Endothelial cell of umbilical vein (primary cell): ENCODE measurements around the gene ARSB. TPM values are rescaled to one million over a fixed set of nuclear protein-coding genes. Genes with fewer than 3 reads are reported as not detected.

Source experiments
- BruUV-seq: library from RNA; stranded (reverse); fragments of 400-500 nt; replicated peaks from 2 replicates; lab custom pipeline; 2021; lab: Mats Ljungman, UMichigan
- CTCF ChIA-PET: fragments of 300-600, 350-600 bp; sonication (Branson Sonifier 250); formaldehyde crosslinking; loops from one replicate; lab custom pipeline; 2021; ENCODE audit warnings: antibody characterized with exemption, inconsistent platforms; lab: Charles Lee
- POLR2A ChIA-PET: fragments of 300-600, 350-600 bp; sonication (Branson Sonifier 250); formaldehyde crosslinking; loops from one replicate; lab custom pipeline; 2021; ENCODE audit warnings: antibody characterized with exemption, inconsistent platforms; lab: Charles Lee
- DNase-seq: peaks from one replicate; pipeline ENCODE4 v3.0.0-alpha.2; 2011; ENCODE audit warnings: low read depth, low spot score
- FAIRE-seq: peaks from 2 replicates; lab custom pipeline; 2011; peaks lifted over from hg19 to GRCh38; lab: Jason Lieb, UNC
- H2AFZ ChIP-seq: 2 replicates; pipeline ENCODE4 v1.6.0; 2012; ENCODE audit warnings: low read depth, low read length, control low read depth, inconsistent platforms
- H3K27ac ChIP-seq: 2 replicates; pipeline ENCODE4 v1.5.1; 2011; ENCODE audit warnings: low read depth, mild to moderate bottlenecking, control low read depth, low read length, moderate library complexity; ENCODE audit not compliant: insufficient read depth
- H3K27me3 ChIP-seq, 2 experiments: 2 replicates each; pipeline versions ENCODE4 v1.6.0 to v1.6.1; 2011; ENCODE audit warnings: low read length in 2 of 2, mixed read lengths in 1 of 2; ENCODE audit not compliant: control insufficient read depth in 2 of 2, insufficient read depth in 2 of 2
- H3K36me3 ChIP-seq, 2 experiments: 2 replicates in 1 of 2; 3 replicates in 1 of 2; pipeline ENCODE4 v1.5.1; 2011; ENCODE audit warnings: low read length in 2 of 2, mild to moderate bottlenecking in 1 of 2, moderate library complexity in 1 of 2; ENCODE audit not compliant: control insufficient read depth in 2 of 2, insufficient read depth in 2 of 2; ENCODE audit errors: extremely low read depth in 1 of 2
- H3K4me1 ChIP-seq: 3 replicates; pipeline ENCODE4 v1.5.1; 2011; ENCODE audit warnings: mild to moderate bottlenecking, low read length; ENCODE audit not compliant: control insufficient read depth, insufficient read depth; ENCODE audit errors: extremely low read depth
- H3K4me2 ChIP-seq: 2 replicates; pipeline ENCODE4 v1.6.1; 2011; ENCODE audit warnings: low read length, control low read depth, mixed read lengths; ENCODE audit not compliant: insufficient read depth
- H3K4me3 ChIP-seq, 3 experiments: fragments of 200-600 bp in 1 of 3; sonication (generic), shearing (Covaris generic) in 1 of 3; replicated peaks in 1 of 3; 2 replicates each; pipeline ENCODE4 v1.5.1; 2011 to 2016; ENCODE audit warnings: control low read depth in 3 of 3, low read length in 3 of 3, mild to moderate bottlenecking in 2 of 3, inconsistent platforms in 1 of 3, low read depth in 1 of 3, moderate library complexity in 1 of 3; ENCODE audit not compliant: insufficient read depth in 1 of 3
- H3K79me2 ChIP-seq: 2 replicates; pipeline ENCODE4 v1.6.0; 2012; ENCODE audit warnings: low read length, inconsistent platforms; ENCODE audit not compliant: control insufficient read depth, insufficient read depth
- H3K9ac ChIP-seq: replicated peaks from 2 replicates; pipeline ENCODE3; 2011; ENCODE audit warnings: low read length, control low read depth; ENCODE audit not compliant: insufficient read depth; ENCODE audit errors: extremely low read depth
- H3K9me1 ChIP-seq: replicated peaks from 3 replicates; pipeline ENCODE4 v1.6.0; 2011; ENCODE audit warnings: mild to moderate bottlenecking, low read length; ENCODE audit not compliant: control insufficient read depth, insufficient read depth; ENCODE audit errors: extremely low read depth
- H3K9me3 ChIP-seq: replicated peaks from 2 replicates; pipeline ENCODE4 v1.5.1; 2012; ENCODE audit warnings: low read length, inconsistent platforms; ENCODE audit not compliant: control insufficient read depth, insufficient read depth
- H4K20me1 ChIP-seq: replicated peaks from 2 replicates; pipeline ENCODE3; 2011; ENCODE audit warnings: mild to moderate bottlenecking, low read length; ENCODE audit not compliant: control insufficient read depth, insufficient read depth; ENCODE audit errors: extremely low read depth
- EZH2 ChIP-seq: IDR thresholded peaks from 2 replicates; pipeline ENCODE4 v1.6.1; 2012; ENCODE audit warnings: borderline replicate concordance, low read depth, mild to moderate bottlenecking, moderate library complexity, low read length, inconsistent platforms; ENCODE audit not compliant: severe bottlenecking
- FOS ChIP-seq: IDR thresholded peaks from 2 replicates; pipeline ENCODE4 v1.6.1; 2011; ENCODE audit warnings: mild to moderate bottlenecking, low read length, moderate library complexity, borderline replicate concordance; ENCODE audit not compliant: insufficient read depth
- GATA2 ChIP-seq: IDR thresholded peaks from 2 replicates; pipeline ENCODE4 v1.7.0; 2011; ENCODE audit warnings: low read depth, mild to moderate bottlenecking, moderate library complexity, mixed read lengths, low read length; ENCODE audit not compliant: insufficient read length, insufficient read depth
- JUN ChIP-seq: IDR thresholded peaks from 2 replicates; pipeline ENCODE4 v1.6.1; 2011; ENCODE audit warnings: borderline replicate concordance, low read depth; ENCODE audit not compliant: insufficient read length, insufficient read depth
- MYC ChIP-seq: IDR thresholded peaks from one replicate; pipeline ENCODE4 v1.6.1; 2011; ENCODE audit warnings: mild to moderate bottlenecking, low read depth, low read length
- POLR2A ChIP-seq: IDR thresholded peaks from 2 replicates; pipeline ENCODE4 v1.6.1; 2012; ENCODE audit warnings: low read depth, mild to moderate bottlenecking, control low read depth, low read length
- POLR2AphosphoS5 ChIP-seq: IDR thresholded peaks from 2 replicates; pipeline ENCODE4 v1.6.1; 2012; ENCODE audit warnings: low read depth, mild to moderate bottlenecking, control low read depth, low read length, moderate library complexity; ENCODE audit not compliant: insufficient read depth
- dilution Hi-C: fragments of 300-500 bp; cut with MboI; formaldehyde crosslinking; loops from one replicate; pipeline ENCODE4 v1.15.0; 2019; ENCODE audit warnings: low sequenced_read_pairs; ENCODE audit not compliant: extremely low pct_ligation_motif_present
- intact Hi-C: fragments of 100-400 bp; cut with micrococcal nuclease; formaldehyde crosslinking; loops from one replicate; pipeline ENCODE4 v1.10.0; 2022
- polyA plus RNA-seq, 4 experiments: library from polyadenylated mRNA; depleted of rRNA in 3 of 4; stranded (reverse) in 3 of 4; unstranded in 1 of 4; fragments of >200 nt; gene quantifications; 2 replicates each; pipeline versions ENCODE4 v1.2.1 to v1.2.3, GENCODE V29; 2011 to 2012; ENCODE audit warnings: missing spikeins in 1 of 4
- total RNA-seq: library from RNA; stranded (reverse); gene quantifications from 2 replicates; pipeline ENCODE4 v1.2.3, GENCODE V29; 2021
- TF ChIP-seq, protein P1 (sequence below), 2 donors: IDR thresholded peaks; 1 replicate in 1 of 2; 2 replicates in 1 of 2; pipeline ENCODE4 v1.5.1; 2011; ENCODE audit warnings: low read length in 2 of 2, mild to moderate bottlenecking in 2 of 2, moderate library complexity in 2 of 2, control low read depth in 1 of 2, inconsistent platforms in 1 of 2, low read depth in 1 of 2; ENCODE audit not compliant: insufficient read depth in 1 of 2; ENCODE audit errors: extremely low read depth in 1 of 2
- TF ChIP-seq, protein P2 (sequence below): IDR thresholded peaks from 2 replicates; pipeline ENCODE4 v1.6.1; 2011; ENCODE audit not compliant: insufficient read depth, insufficient read length

The ARSB gene
- total and polyA plus RNA-seq, 2 donors (not counting 3 experiments of a cell fraction or from before 2014, with no cell fraction given) = 17.2 to 25.8 TPM

DNA sequence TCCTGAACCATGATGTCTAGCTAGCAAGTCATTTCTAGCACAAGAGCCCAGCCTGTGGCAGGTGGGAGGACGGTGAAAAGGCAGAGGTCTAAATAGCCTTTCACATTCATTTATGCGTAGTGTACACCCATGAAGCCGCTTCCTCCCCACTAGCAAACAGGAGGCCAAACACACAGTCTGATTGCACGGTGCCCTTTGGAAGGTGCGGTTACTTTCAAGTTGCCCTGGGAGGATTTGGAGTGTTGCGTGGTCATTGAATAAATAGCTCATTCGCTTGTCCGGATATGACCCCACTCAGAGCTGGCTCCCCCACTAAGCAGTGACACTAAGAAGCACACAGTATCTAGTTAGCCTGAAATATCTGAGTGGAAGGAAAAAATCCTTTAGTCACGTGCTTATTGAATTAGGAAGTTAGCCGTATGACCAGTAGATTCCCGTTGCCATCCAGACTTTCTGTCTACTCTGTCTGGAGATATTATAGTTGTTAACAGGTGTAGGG, 664 bp upstream of the ARSB start:
- Histone ChIP-seq H2AFZ (peak overlapping the region; percentile 84), H3K79me2 (no peaks in the 10 kb centered on the region), H3K9me1 (no peaks in the 10 kb centered on the region), H3K4me1 (peaks cover 19% of the 10 kb centered on the region), H3K36me3 (no peaks in the 10 kb centered on the region), H3K4me3 (peak overlapping the region; percentile 69 to 96 (median 71)), H3K27me3 (no peaks in the 10 kb centered on the region), H3K4me2 (peak overlapping the region; percentile 97), H3K9me3 (no peaks in the 10 kb centered on the region), H4K20me1 (no peaks in the 10 kb centered on the region), H3K27ac (peak overlapping the region; percentile 88), H3K9ac (peak overlapping the region; percentile 89)
- DNase-seq = peak; percentile 71
- ChIA-PET CTCF (interaction anchor here (0.7 to 3.6 kb wide), 12 partner anchors 11 to 1098 kb away, joined by 3 to 33 read pairs (median 6); partner anchors contain the start of gene SCAMP1), POLR2A (no interaction called here)
- dilution Hi-C loops = no loop called here
- intact Hi-C loops = loop anchor here (2.0 to 10.0 kb wide), 3 partner anchors 251 to 621 kb away; partner anchors contain the start of genes JMY and SCAMP1
- BruUV-seq = TSS peak; percentile 51
- TF ChIP-seq JUN (peak; percentile 1), MYC (no peak), FOS (peak; percentile 32)
- no peak for FAIRE-seq

DNA sequence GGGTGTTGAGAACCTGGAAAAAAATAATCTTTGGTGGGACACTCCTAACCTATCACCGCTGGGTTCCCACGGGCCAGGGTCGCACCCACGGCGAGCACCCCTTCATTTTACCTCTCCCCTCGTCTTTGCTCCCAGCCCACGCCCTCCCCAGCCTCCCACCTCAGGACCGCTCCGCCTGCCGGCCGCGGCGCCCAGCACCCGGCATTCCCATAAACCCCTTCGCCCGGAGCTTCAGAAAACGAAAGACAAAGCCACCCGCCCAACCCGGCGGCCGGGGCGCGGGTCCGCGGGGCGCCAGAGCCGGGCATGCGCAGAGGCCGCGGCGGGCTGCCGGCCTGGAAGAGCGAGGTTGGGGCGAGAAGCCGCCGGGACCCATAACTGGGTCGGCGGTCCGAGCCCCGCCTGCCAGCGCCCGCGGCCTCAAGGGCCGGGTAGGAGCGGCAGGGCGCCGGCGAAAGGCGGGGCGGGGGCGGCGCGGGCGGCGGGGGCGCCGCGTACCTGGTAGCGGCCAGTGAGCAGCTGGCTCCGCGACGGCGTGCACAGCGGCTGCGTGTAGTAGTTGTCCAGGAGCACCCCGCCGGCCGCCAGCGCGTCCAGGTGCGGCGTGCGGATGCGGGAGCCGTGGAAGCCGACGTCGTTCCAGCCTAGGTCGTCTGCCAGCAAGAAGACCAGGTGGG, 533 bp downstream of the ARSB start:
- no peaks in the 10 kb centered on the region for H3K79me2 ChIP-seq
- H4K20me1 ChIP-seq = no peaks in the 10 kb centered on the region
- H3K9ac ChIP-seq = peak overlapping the region; percentile 89
- H3K9me3 ChIP-seq = no peaks in the 10 kb centered on the region
- no peaks in the 10 kb centered on the region for H3K9me1 ChIP-seq
- TF ChIP-seq GATA2 = no peak
- no peak for TF ChIP-seq MYC
- no peak for TF ChIP-seq EZH2
- TF ChIP-seq POLR2A = peak; percentile 6
- TF ChIP-seq, protein P1, sequence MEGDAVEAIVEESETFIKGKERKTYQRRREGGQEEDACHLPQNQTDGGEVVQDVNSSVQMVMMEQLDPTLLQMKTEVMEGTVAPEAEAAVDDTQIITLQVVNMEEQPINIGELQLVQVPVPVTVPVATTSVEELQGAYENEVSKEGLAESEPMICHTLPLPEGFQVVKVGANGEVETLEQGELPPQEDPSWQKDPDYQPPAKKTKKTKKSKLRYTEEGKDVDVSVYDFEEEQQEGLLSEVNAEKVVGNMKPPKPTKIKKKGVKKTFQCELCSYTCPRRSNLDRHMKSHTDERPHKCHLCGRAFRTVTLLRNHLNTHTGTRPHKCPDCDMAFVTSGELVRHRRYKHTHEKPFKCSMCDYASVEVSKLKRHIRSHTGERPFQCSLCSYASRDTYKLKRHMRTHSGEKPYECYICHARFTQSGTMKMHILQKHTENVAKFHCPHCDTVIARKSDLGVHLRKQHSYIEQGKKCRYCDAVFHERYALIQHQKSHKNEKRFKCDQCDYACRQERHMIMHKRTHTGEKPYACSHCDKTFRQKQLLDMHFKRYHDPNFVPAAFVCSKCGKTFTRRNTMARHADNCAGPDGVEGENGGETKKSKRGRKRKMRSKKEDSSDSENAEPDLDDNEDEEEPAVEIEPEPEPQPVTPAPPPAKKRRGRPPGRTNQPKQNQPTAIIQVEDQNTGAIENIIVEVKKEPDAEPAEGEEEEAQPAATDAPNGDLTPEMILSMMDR (IDR thresholded peaks at IDR 0.05; ENCODE audit: extremely low read depth in 1 of 2, insufficient read depth in 1 of 2, low read depth in 1 of 2, low read length in 2 of 2) = peak in 1 of 2 donors; percentile 45
- no peak for TF ChIP-seq FOS
- TF ChIP-seq, protein P2, sequence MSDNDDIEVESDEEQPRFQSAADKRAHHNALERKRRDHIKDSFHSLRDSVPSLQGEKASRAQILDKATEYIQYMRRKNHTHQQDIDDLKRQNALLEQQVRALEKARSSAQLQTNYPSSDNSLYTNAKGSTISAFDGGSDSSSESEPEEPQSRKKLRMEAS = no peak
- TF ChIP-seq POLR2AphosphoS5 = peak; percentile 77
- TF ChIP-seq JUN = no peak
- dilution Hi-C loops = no loop called here
- intact Hi-C loops = loop anchor here (1.0 to 10.0 kb wide), 8 partner anchors 12 to 620 kb away; partner anchors contain the start of genes JMY, LHFPL2 and SCAMP1
- no peaks in the 10 kb centered on the region for H3K36me3 ChIP-seq
- H3K27me3 ChIP-seq = no peaks in the 10 kb centered on the region
- POLR2A ChIA-PET = interaction anchor here (1.3 kb wide), 1 partner anchor 12 kb away, joined by 6 read pairs; no protein-coding TSS in a partner anchor
- no TSS peak for BruUV-seq
- DNase-seq (peak; percentile 87), FAIRE-seq (no peak)
- peak overlapping the region; percentile 97 for H3K4me2 ChIP-seq
- peaks cover 19% of the 10 kb centered on the region for H3K4me1 ChIP-seq
- CTCF ChIA-PET = interaction anchor here (0.6 to 3.6 kb wide), 14 partner anchors 10 to 1099 kb away, joined by 3 to 33 read pairs (median 4); partner anchors contain the start of gene LHFPL2
- peak overlapping the region; percentile 84 for H2AFZ ChIP-seq
- H3K4me3 ChIP-seq = peak overlapping the region; percentile 71 to 96 (median 80)
- H3K27ac ChIP-seq = peak overlapping the region; percentile 88
